GM23248 (cell line): ENCODE results near the gene CASP5. TPM values are rescaled to one million over a fixed set of nuclear protein-coding genes. Genes with fewer than 3 reads are reported as not detected.
"Not testable (repeated sequence)": the region's sequence is repeated elsewhere in the genome, so short reads cannot be mapped to it uniquely, and the experiment has no call there.

Experiments
- DNase-seq: peaks from one replicate; pipeline ENCODE4 v3.0.0-alpha.2; 2015
- H2AFZ ChIP-seq: fragments of 200-600 bp; sonication (generic); 2 replicates; pipeline ENCODE4 v1.6.1; 2016; ENCODE audit warnings: antibody characterized with exemption
- H3F3A ChIP-seq: fragments of 200-600 bp; sonication (generic); 2 replicates; pipeline ENCODE4 v1.6.1; 2016; ENCODE audit warnings: mild to moderate bottlenecking, antibody characterized with exemption, mixed run types; ENCODE audit not compliant: insufficient read depth
- H3K27ac ChIP-seq: fragments of 200-600 bp; sonication (generic); 2 replicates; pipeline ENCODE4 v1.5.1; 2016; ENCODE audit warnings: mild to moderate bottlenecking
- H3K27me3 ChIP-seq: fragments of 200-600 bp; sonication (generic); replicated peaks from 2 replicates; pipeline ENCODE4 v1.6.1; 2016; ENCODE audit warnings: mild to moderate bottlenecking; ENCODE audit not compliant: insufficient read depth
- H3K36me3 ChIP-seq: fragments of 200-600 bp; sonication (generic); 2 replicates; pipeline ENCODE4 v1.6.1; 2016; ENCODE audit warnings: low read depth, mild to moderate bottlenecking
- H3K4me1 ChIP-seq: fragments of 200-600 bp; sonication (generic); 2 replicates; pipeline ENCODE4 v1.6.1; 2016; ENCODE audit warnings: mild to moderate bottlenecking; ENCODE audit not compliant: insufficient read depth
- H3K4me2 ChIP-seq: fragments of 200-600 bp; sonication (generic); one replicate; pipeline ENCODE4 v1.6.1; 2016; ENCODE audit warnings: mild to moderate bottlenecking; ENCODE audit not compliant: unreplicated experiment
- H3K4me3 ChIP-seq: fragments of 200-600 bp; sonication (generic); 2 replicates; pipeline ENCODE4 v1.5.1; 2016; ENCODE audit warnings: mild to moderate bottlenecking
- H3K79me2 ChIP-seq: fragments of 200-600 bp; sonication (generic); 2 replicates; pipeline ENCODE4 v1.6.1; 2016; ENCODE audit warnings: mild to moderate bottlenecking; ENCODE audit not compliant: insufficient read depth
- H3K9ac ChIP-seq: fragments of 200-600 bp; sonication (generic); 2 replicates; pipeline ENCODE4 v1.6.1; 2016; ENCODE audit warnings: mild to moderate bottlenecking
- H3K9me2 ChIP-seq: fragments of 200-600 bp; sonication (generic); 2 replicates; pipeline ENCODE4 v1.6.1; 2016; ENCODE audit warnings: mixed run types, mild to moderate bottlenecking, moderate library complexity; ENCODE audit not compliant: insufficient read depth
- H3K9me3 ChIP-seq: fragments of 200-600 bp; sonication (generic); one replicate; pipeline ENCODE4 v1.6.1; 2017; ENCODE audit warnings: low read depth
- H4K20me1 ChIP-seq: fragments of 200-600 bp; sonication (generic); 2 replicates; pipeline ENCODE4 v1.6.0; 2016; ENCODE audit not compliant: insufficient read depth
- EZH2 ChIP-seq: fragments of 200-600 bp; sonication (generic); IDR thresholded peaks from 2 replicates; pipeline ENCODE4 v1.6.1; 2018; ENCODE audit warnings: antibody characterized with exemption, mild to moderate bottlenecking; ENCODE audit not compliant: insufficient read depth, poor library complexity, severe bottlenecking
- EZH2phosphoT487 ChIP-seq: fragments of 200-600 bp; sonication (generic); IDR thresholded peaks from 2 replicates; pipeline ENCODE4 v1.6.1; 2018; ENCODE audit warnings: antibody characterized with exemption, moderate library complexity, mild to moderate bottlenecking, low read depth; ENCODE audit not compliant: insufficient read depth
- WGBS, 2 experiments: methylation state at CpG; one replicate each; pipeline ENCODE4 v1.1.6; 2015 to 2017; ENCODE audit warnings: low lambda C conversion rate in 2 of 2, low coverage in 1 of 2; ENCODE audit errors: missing lambda C conversion rate in 2 of 2; 5-methylcytosine and 5-hydroxymethylcytosine counted together
- in situ Hi-C: fragments of 300-500 bp; cut with MboI; formaldehyde crosslinking; loops from 2 replicates; pipeline ENCODE4 v1.15.0; 2020
- polyA plus RNA-seq: library from polyadenylated mRNA; unstranded; fragments of >200 nt; fragmentation: Nextera tagmentation; extraction: Ambion mirVana; gene quantifications from 2 replicates; pipeline ENCODE4 v1.2.1, GENCODE V29; 2016
- total RNA-seq: library from RNA; depleted of rRNA; stranded (reverse); fragments of >200 nt; shearing (Covaris generic); gene quantifications from 2 replicates; pipeline ENCODE4 v1.2.3, GENCODE V29; 2014

The CASP5 gene
- total and polyA plus RNA-seq, 2 experiments from 2014 or later = not detected

- in situ Hi-C loops = no loop called here
- Histone ChIP-seq H3K9ac (no peak overlapping the region), H3K4me1 (peaks cover 18% of the 10 kb centered on the region), H3F3A (peaks cover 8% of the 10 kb centered on the region), H2AFZ (no peak overlapping the region), H4K20me1 (no peaks in the 10 kb centered on the region), H3K36me3 (no peaks in the 10 kb centered on the region), H3K27ac (no peak overlapping the region), H3K9me3 (no peaks in the 10 kb centered on the region), H3K4me2 (no peak overlapping the region), H3K79me2 (no peaks in the 10 kb centered on the region), H3K9me2 (no peaks in the 10 kb centered on the region), H3K27me3 (no peaks in the 10 kb centered on the region), H3K4me3 (no peak overlapping the region)
- no peak for DNase-seq
- WGBS, 2 experiments = 45 to 47% methylated on average over 3 of the region's 3 CpGs
- TF ChIP-seq EZH2phosphoT487 (no peak), EZH2 (no peak)
Measured at GRCh38 chr11:105042178-105042577, 19.2 kb upstream of the CASP5 start.

GRCh38 chr11:105040703-105041102, 17.7 kb upstream of the CASP5 start:
- Histone ChIP-seq H3K9ac (no peak overlapping the region), H2AFZ (no peak overlapping the region), H3K79me2 (no peaks in the 10 kb centered on the region), H3K27me3 (no peaks in the 10 kb centered on the region), H3F3A (no peaks in the 10 kb centered on the region), H3K4me3 (no peak overlapping the region), H3K4me1 (peaks cover 5% of the 10 kb centered on the region), H4K20me1 (no peaks in the 10 kb centered on the region), H3K9me2 (no peaks in the 10 kb centered on the region), H3K36me3 (no peaks in the 10 kb centered on the region), H3K9me3 (no peaks in the 10 kb centered on the region), H3K4me2 (no peak overlapping the region), H3K27ac (no peak overlapping the region)
- TF ChIP-seq EZH2phosphoT487 = no peak
- no peak for TF ChIP-seq EZH2
- DNase-seq = no peak
- in situ Hi-C loops = no loop called here
- WGBS, 2 experiments = 60 to 63% methylated on average over 2 of the region's 2 CpGs

- Histone ChIP-seq H3F3A (peaks cover 8% of the 10 kb centered on the region; the same call in 1 of the 2 replicates), H3K4me2 (peak within 1 kb of the TSS; percentile 93), H3K4me3 (peak within 1 kb of the TSS; percentile 68), H3K27me3 (no peaks in the 10 kb centered on the region), H3K4me1 (peaks cover 17% of the 10 kb centered on the region), H3K9me2 (no peaks in the 10 kb centered on the region), H3K36me3 (no peaks in the 10 kb centered on the region), H3K79me2 (no peaks in the 10 kb centered on the region), H2AFZ (peak within 1 kb of the TSS; percentile 79), H4K20me1 (no peaks in the 10 kb centered on the region), H3K27ac (peak within 1 kb of the TSS; percentile 63), H3K9ac (peak within 1 kb of the TSS; percentile 50), H3K9me3 (no peaks in the 10 kb centered on the region)
- peak; percentile 86 for DNase-seq
- in situ Hi-C loops = no loop called here
- 10% methylated on average over 3 of the region's 3 CpGs for WGBS, 2 experiments
- TF ChIP-seq EZH2 (no peak), EZH2phosphoT487 (no peak)
Measured at GRCh38 chr11:105034813-105035620, 12.0 kb upstream of the CASP5 start, which contains the start of gene CASP1. CASP1 (minus strand) TSS chr11:105035144; CDS start chr11:105035113, 31 bp downstream.

- H3K27me3 ChIP-seq, in situ Hi-C loops, H3K79me2 ChIP-seq, H3K36me3 ChIP-seq, H3K9me2 ChIP-seq, H3K9me3 ChIP-seq, H3F3A ChIP-seq, H4K20me1 ChIP-seq: not testable (repeated sequence)
- 9 to 23% methylated on average over 2 of the region's 2 CpGs for WGBS, 2 experiments
- peak; percentile 6 for DNase-seq
- peaks cover 17% of the 10 kb centered on the region for H3K4me1 ChIP-seq
- peak overlapping the region; percentile 50 for H3K9ac ChIP-seq
- H3K4me2 ChIP-seq = peak overlapping the region; percentile 93
- H2AFZ ChIP-seq = peak overlapping the region; percentile 79
- peak overlapping the region; percentile 63 for H3K27ac ChIP-seq
- H3K4me3 ChIP-seq = peak overlapping the region; percentile 68
Measured at GRCh38 chr11:105034388-105034787, 11.4 kb upstream of the CASP5 start.
